Esophagus muscularis mucosa (tissue), 4 donors: ENCODE data around the gene STX16. TPM values are rescaled to one million over a fixed set of nuclear protein-coding genes. Genes with fewer than 3 reads are reported as not detected.

Experiments used
- DNase-seq: peaks from one replicate; pipeline ENCODE4 v3.0.0-alpha.2; 2017; ENCODE audit errors: extremely low spot score
- H3K27ac ChIP-seq, 4 donors: fragments of 200-600 bp; sonication (generic); replicated peaks in 1 of 4; 1 replicate in 3 of 4; 2 replicates in 1 of 4; pipeline ENCODE4 v1.5.1; 2016 to 2019; ENCODE audit warnings: mild to moderate bottlenecking in 1 of 4
- H3K27me3 ChIP-seq, 4 donors: fragments of 200-600 bp; sonication (generic); one replicate each; pipeline versions ENCODE4 v1.5.1 to v1.6.0; 2016 to 2019
- H3K36me3 ChIP-seq, 4 donors: fragments of 200-600 bp; sonication (generic); one replicate each; pipeline ENCODE4 v1.5.1; 2016 to 2019
- H3K4me1 ChIP-seq, 4 donors: fragments of 200-600 bp; sonication (generic); one replicate each; pipeline ENCODE4 v1.5.1; 2016 to 2019
- H3K4me3 ChIP-seq, 4 donors: fragments of 200-600 bp; sonication (generic); 1 replicate in 2 of 4; 2 replicates in 2 of 4; pipeline ENCODE4 v1.5.1; 2016 to 2019; ENCODE audit warnings: mild to moderate bottlenecking in 4 of 4, moderate library complexity in 1 of 4
- H3K9me3 ChIP-seq, 4 donors: fragments of 200-600 bp; sonication (generic); 1 replicate in 3 of 4; 2 replicates in 1 of 4; pipeline ENCODE4 v1.5.1; 2016 to 2019
- CTCF ChIP-seq, 3 experiments: fragments of 200-600 bp in 2 of 3; fragments of 450-650 bp in 1 of 3; sonication (generic) in 2 of 3; IDR thresholded peaks; one replicate each; pipeline ENCODE4 v1.5.1; 2017 to 2019; ENCODE audit warnings: antibody characterized with exemption in 3 of 3, mild to moderate bottlenecking in 2 of 3, moderate library complexity in 1 of 3
- EP300 ChIP-seq: sonication (generic); formaldehyde crosslinking; IDR thresholded peaks from one replicate; pipeline ENCODE4 v1.6.1; 2017; ENCODE audit warnings: antibody characterized with exemption
- POLR2A ChIP-seq: fragments of 450-650 bp; IDR thresholded peaks from one replicate; pipeline ENCODE4 v1.6.1; 2017; ENCODE audit warnings: antibody characterized with exemption, moderate library complexity, mild to moderate bottlenecking, low read depth
- POLR2AphosphoS5 ChIP-seq, 2 donors: sonication (generic); formaldehyde crosslinking; IDR thresholded peaks; one replicate each; pipeline ENCODE4 v1.6.1; 2017; ENCODE audit warnings: antibody characterized with exemption in 2 of 2
- WGBS: methylation state at CpG from one replicate; pipeline ENCODE4 v1.1.5; 2018; 5-methylcytosine and 5-hydroxymethylcytosine counted together
- intact Hi-C: fragments of 100-400 bp; cut with DNase I; formaldehyde crosslinking; loops from one replicate; pipeline ENCODE4 v1.15.1; 2023
- total RNA-seq, 4 donors: library from RNA; depleted of rRNA; stranded (reverse); fragments of >200 nt; gene quantifications; one replicate each; pipeline versions ENCODE4 v1.1.0 to v1.2.1, GENCODE V29; 2016

STX16 gene
- total RNA-seq, 4 donors from 2014 or later, result 36.6 to 57.7 (median 43.5) TPM

GRCh38 chr20:58613061-58613854 is 37.8 kb upstream of the STX16 start:
- Histone ChIP-seq H3K4me3 (no peak overlapping the region), H3K4me1 (peaks cover 0 to 20% (median 15%) of the 10 kb centered on the region in 4 donors), H3K9me3 (no peaks in the 10 kb centered on the region), H3K36me3 (no peaks in the 10 kb centered on the region), H3K27me3 (no peaks in the 10 kb centered on the region), H3K27ac (no peak overlapping the region)
- intact Hi-C loops, result no loop called here
- TF ChIP-seq POLR2A (no peak), EP300 (no peak), POLR2AphosphoS5 (IDR thresholded peaks at IDR 0.05) (no peak), CTCF (IDR thresholded peaks at IDR 0.05) (no peak)
- 95% methylated on average over 13 of the region's 17 CpGs for WGBS
- DNase-seq, result no peak

- WGBS, result 97% methylated on average over 9 of the region's 14 CpGs
- no peaks in the 10 kb centered on the region for H3K36me3 ChIP-seq
- H3K4me3 ChIP-seq, result no peak overlapping the region
- no peak overlapping the region for H3K27ac ChIP-seq
- no peaks in the 10 kb centered on the region for H3K27me3 ChIP-seq
- intact Hi-C loops, result no loop called here
- H3K9me3 ChIP-seq, result no peaks in the 10 kb centered on the region
- no peak for DNase-seq
- H3K4me1 ChIP-seq, result peaks cover 0 to 24% (median 22%) of the 10 kb centered on the region in 4 donors
- TF ChIP-seq EP300, result no peak
Observed at GRCh38 chr20:58614366-58614765, 36.7 kb upstream of the STX16 start.

- Histone ChIP-seq H3K27ac (no peak overlapping the region), H3K27me3 (no peaks in the 10 kb centered on the region), H3K36me3 (no peaks in the 10 kb centered on the region), H3K4me3 (no peak overlapping the region), H3K4me1 (peaks cover 0 to 24% (median 22%) of the 10 kb centered on the region in 4 donors), H3K9me3 (no peaks in the 10 kb centered on the region)
- no peak for DNase-seq
- TF ChIP-seq CTCF (IDR thresholded peaks at IDR 0.05) (no peak), POLR2A (no peak), EP300 (no peak), POLR2AphosphoS5 (IDR thresholded peaks at IDR 0.05) (no peak)
- 92% methylated on average over 7 of the region's 22 CpGs for WGBS
- intact Hi-C loops, result no loop called here
Observed at GRCh38 chr20:58614984-58615760, 35.9 kb upstream of the STX16 start.

GRCh38 chr20:58616411-58616810 is 34.7 kb upstream of the STX16 start:
- no peak overlapping the region for H3K27ac ChIP-seq
- no peak overlapping the region for H3K4me3 ChIP-seq
- TF ChIP-seq EP300 (no peak), POLR2AphosphoS5 (IDR thresholded peaks at IDR 0.05) (no peak), POLR2A (no peak), CTCF (IDR thresholded peaks at IDR 0.05) (no peak)
- intact Hi-C loops, result no loop called here
- no peaks in the 10 kb centered on the region for H3K9me3 ChIP-seq
- no peak for DNase-seq
- 98% methylated on average over 7 of the region's 7 CpGs for WGBS
- H3K36me3 ChIP-seq, result no peaks in the 10 kb centered on the region
- peaks cover 0 to 20% (median 18%) of the 10 kb centered on the region in 4 donors for H3K4me1 ChIP-seq
- H3K27me3 ChIP-seq, result no peaks in the 10 kb centered on the region

- Histone ChIP-seq H3K4me3 (no peak overlapping the region), H3K27me3 (no peaks in the 10 kb centered on the region), H3K27ac (no peak overlapping the region), H3K4me1 (peaks cover 0 to 12% (median 10%) of the 10 kb centered on the region in 4 donors), H3K9me3 (no peaks in the 10 kb centered on the region), H3K36me3 (no peaks in the 10 kb centered on the region)
- intact Hi-C loops, result no loop called here
- WGBS, result 99% methylated on average over 5 of the region's 5 CpGs
- TF ChIP-seq EP300 (no peak), POLR2AphosphoS5 (IDR thresholded peaks at IDR 0.05) (no peak), POLR2A (no peak), CTCF (IDR thresholded peaks at IDR 0.05) (no peak)
- DNase-seq, result no peak
Observed at GRCh38 chr20:58617158-58617557, 33.9 kb upstream of the STX16 start.
